H1 (cell line): Measurements from ENCODE around the gene MADD. TPM values are rescaled to one million over a fixed set of nuclear protein-coding genes. Genes with fewer than 3 reads are reported as not detected.

Source experiments
- polyA plus RNA-seq, 7 experiments: library from polyadenylated mRNA; depleted of rRNA in 3 of 7; stranded (reverse) in 5 of 7; unstranded in 2 of 7; fragments of >200 nt in 5 of 7; fragments of 200-250 nt in 2 of 7; gene quantifications; 1 replicate in 5 of 7; 2 replicates in 1 of 7; 4 replicates in 1 of 7; pipeline versions ENCODE4 v1.2.1 to v1.2.3, GENCODE V29; 2011 to 2013; ENCODE audit warnings: missing spikeins in 2 of 7, mixed read lengths in 2 of 7
- total RNA-seq: library from RNA; stranded (reverse); fragmentation: NEBNext Ultra II Directional; extraction: Animal tissue kit (Norgen Biotek cat#: 25700); gene quantifications from 2 replicates; pipeline ENCODE4 v1.2.1, GENCODE V29; 2021
- TF ChIP-seq, protein P1 (sequence below), 3 experiments: IDR thresholded peaks; 1 replicate in 2 of 3; 2 replicates in 1 of 3; pipeline versions ENCODE4 v1.5.1 to v1.6.1; 2011; ENCODE audit warnings: low read length in 3 of 3, mild to moderate bottlenecking in 3 of 3, inconsistent platforms in 2 of 3, low read depth in 1 of 3, moderate library complexity in 1 of 3; ENCODE audit not compliant: insufficient read depth in 1 of 3; ENCODE audit errors: control extremely low read depth in 1 of 3

Gene MADD
- total and polyA plus RNA-seq, 2 of the 8 experiments (the other 6 are each of a cell fraction or from before 2014, with no cell fraction given): 32.5 to 45.4 TPM

DNA sequence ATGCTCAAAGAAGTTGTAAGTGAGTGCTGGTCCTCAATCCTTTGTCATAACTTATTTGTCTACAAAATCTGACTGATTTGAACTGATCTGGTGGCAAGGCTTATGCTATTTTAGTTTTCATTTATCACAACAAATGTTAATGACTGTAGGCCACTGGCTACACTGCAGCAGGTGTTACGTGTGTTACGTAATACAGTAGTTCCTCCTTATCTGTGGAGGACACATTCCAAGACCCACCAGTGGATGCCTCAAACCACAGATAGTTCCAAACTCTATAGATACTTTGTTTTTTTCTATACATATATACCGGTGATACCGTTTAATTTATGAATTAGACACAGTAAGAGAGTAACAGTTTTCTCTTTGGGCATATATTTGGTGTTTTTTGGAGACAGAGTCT lies 7.0 kb downstream of the MADD start (continued):
- TF ChIP-seq, protein P1, sequence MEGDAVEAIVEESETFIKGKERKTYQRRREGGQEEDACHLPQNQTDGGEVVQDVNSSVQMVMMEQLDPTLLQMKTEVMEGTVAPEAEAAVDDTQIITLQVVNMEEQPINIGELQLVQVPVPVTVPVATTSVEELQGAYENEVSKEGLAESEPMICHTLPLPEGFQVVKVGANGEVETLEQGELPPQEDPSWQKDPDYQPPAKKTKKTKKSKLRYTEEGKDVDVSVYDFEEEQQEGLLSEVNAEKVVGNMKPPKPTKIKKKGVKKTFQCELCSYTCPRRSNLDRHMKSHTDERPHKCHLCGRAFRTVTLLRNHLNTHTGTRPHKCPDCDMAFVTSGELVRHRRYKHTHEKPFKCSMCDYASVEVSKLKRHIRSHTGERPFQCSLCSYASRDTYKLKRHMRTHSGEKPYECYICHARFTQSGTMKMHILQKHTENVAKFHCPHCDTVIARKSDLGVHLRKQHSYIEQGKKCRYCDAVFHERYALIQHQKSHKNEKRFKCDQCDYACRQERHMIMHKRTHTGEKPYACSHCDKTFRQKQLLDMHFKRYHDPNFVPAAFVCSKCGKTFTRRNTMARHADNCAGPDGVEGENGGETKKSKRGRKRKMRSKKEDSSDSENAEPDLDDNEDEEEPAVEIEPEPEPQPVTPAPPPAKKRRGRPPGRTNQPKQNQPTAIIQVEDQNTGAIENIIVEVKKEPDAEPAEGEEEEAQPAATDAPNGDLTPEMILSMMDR (IDR thresholded peaks at IDR 0.05; ENCODE audit: control extremely low read depth in 1 of 3, insufficient read depth in 1 of 3, low read depth in 1 of 3, low read length in 3 of 3): no peak
